ENCODE data around the gene ITSN2.
A peak's percentile ranks its signal among the peaks of the same experiment; 100 is the strongest.

GRCh38 chr2:24382363-24383073 is 22.2 kb upstream of the ITSN2 start:
- TF ChIP-seq CTCF (conservative IDR thresholded peaks at IDR 0.05 in 1 of 2, IDR thresholded peaks at IDR 0.05 in 1 of 2; ENCODE audit: extremely low read depth in 1 of 2, insufficient read depth in 1 of 2, low read depth in 1 of 2, low read length in 2 of 2) (peak; percentile 61 to 78), EZH2 (IDR thresholded peaks at IDR 0.05; ENCODE audit: borderline replicate concordance, low read length) (no peak)
